Urothelium cell line (cell line): ENCODE results near the gene ARMC8.
A peak's percentile ranks its signal among the peaks of the same experiment; 100 is the strongest.

Experiments used
- DNase-seq: peaks from one replicate; pipeline ENCODE4 v3.0.0; 2011; ENCODE audit warnings: low spot score, mixed read lengths
- FAIRE-seq: peaks from 2 replicates; lab custom pipeline; 2011; peaks lifted over from hg19 to GRCh38; lab: Jason Lieb, UNC

Gene ARMC8

GRCh38 chr3:138297059-138297607 is 110.0 kb downstream of the ARMC8 start:
- FAIRE-seq, result no peak
- DNase-seq, result no peak

- no peak for DNase-seq
- no peak for FAIRE-seq
Observed at GRCh38 chr3:138297876-138298275, 110.8 kb downstream of the ARMC8 start.

- no peak for FAIRE-seq
- DNase-seq, result no peak
Observed at GRCh38 chr3:138300647-138301046, 113.5 kb downstream of the ARMC8 start.

GRCh38 chr3:138303474-138303873 is 116.4 kb downstream of the ARMC8 start:
- FAIRE-seq (no peak), DNase-seq (no peak)

- DNase-seq (no peak), FAIRE-seq (no peak)
Observed at GRCh38 chr3:138307899-138308298, 120.8 kb downstream of the ARMC8 start.

- FAIRE-seq, result no peak
- DNase-seq, result no peak
Observed at GRCh38 chr3:138308783-138309182, 121.7 kb downstream of the ARMC8 start.

- FAIRE-seq (no peak), DNase-seq (no peak)
Observed at GRCh38 chr3:138310494-138310893, 123.4 kb downstream of the ARMC8 start.

- FAIRE-seq (no peak), DNase-seq (no peak)
Observed at GRCh38 chr3:138314751-138315150, 127.7 kb downstream of the ARMC8 start.

- no peak for FAIRE-seq
Observed at GRCh38 chr3:138317687-138318086, 130.6 kb downstream of the ARMC8 start.

GRCh38 chr3:138323971-138324370 is 136.9 kb downstream of the ARMC8 start:
- DNase-seq (no peak), FAIRE-seq (no peak)

More at GRCh38 chr3:138317687-138318086, 130.6 kb downstream of the ARMC8 start:
- no peak for DNase-seq

- FAIRE-seq, result no peak
Observed at GRCh38 chr3:138325990-138326389, 138.9 kb downstream of the ARMC8 start.

GRCh38 chr3:138326866-138327595 is 139.9 kb downstream of the ARMC8 start:
- DNase-seq (no peak), FAIRE-seq (no peak)

More at GRCh38 chr3:138325990-138326389, 138.9 kb downstream of the ARMC8 start:
- DNase-seq, result no peak

- DNase-seq, result no peak
- no peak for FAIRE-seq
Observed at GRCh38 chr3:138327831-138328230, 140.7 kb downstream of the ARMC8 start.

GRCh38 chr3:138328341-138328740 is 141.2 kb downstream of the ARMC8 start:
- no peak for FAIRE-seq
- no peak for DNase-seq

- FAIRE-seq, result no peak
- peak; percentile 95 for DNase-seq
Observed at GRCh38 chr3:138329127-138329983, 142.3 kb downstream of the ARMC8 start, which contains the start of gene NME9. Gene NME9, minus strand, starts transcription at chr3:138329851. Its CDS starts 516 bp downstream, at chr3:138329335.

GRCh38 chr3:138329984-138330293 is 142.8 kb downstream of the ARMC8 start:
- DNase-seq (no peak), FAIRE-seq (no peak)

- DNase-seq (no peak), FAIRE-seq (no peak)
Observed at GRCh38 chr3:138331143-138331894, 144.2 kb downstream of the ARMC8 start.

GRCh38 chr3:138332472-138333073 is 145.5 kb downstream of the ARMC8 start:
- FAIRE-seq (no peak), DNase-seq (peak; percentile 29)

GRCh38 chr3:138334608-138335007 is 147.5 kb downstream of the ARMC8 start:
- FAIRE-seq, result no peak
- no peak for DNase-seq

GRCh38 chr3:138336454-138336999 is 149.4 kb downstream of the ARMC8 start:
- FAIRE-seq, result no peak
- no peak for DNase-seq
